ENCODE results near the gene ONECUT3. TPM values are rescaled to one million over a fixed set of nuclear protein-coding genes. Genes with fewer than 3 reads are reported as not detected.
"Not testable (repeated sequence)": the region's sequence is repeated elsewhere in the genome, so short reads cannot be mapped to it uniquely, and the experiment has no call there.

ONECUT3 gene
- total RNA-seq (2014; rRNA removed; shearing (Covaris generic); ENCODE audit: low replicate concordance) = not detected in 2 replicates

GRCh38 chr19:1752757-1753728 lies at the start of gene ONECUT3:
TSS of gene ONECUT3 (plus strand) at chr19:1753506. CDS start at chr19:1753663, 157 bp downstream.
- Histone ChIP-seq H3K4me1 (ENCODE audit: low read length) (peaks cover 3% of the 10 kb centered on the region), H3K9me2 (replicated peaks; ENCODE audit: insufficient read depth, low read length) (no peaks in the 10 kb centered on the region), H4K20me1 (ENCODE audit: insufficient read depth, low read depth, low read length) (no peaks in the 10 kb centered on the region), H3K4me3 (ENCODE audit: low read length) (no peak within 1 kb of the TSS), H3K4me2 (ENCODE audit: low read depth, low read length, poor library complexity, severe bottlenecking) (no peak within 1 kb of the TSS), H3K9me3 (ENCODE audit: low read length) (no peaks in the 10 kb centered on the region), H2AFZ (ENCODE audit: low read length) (no peak within 1 kb of the TSS), H3K27ac (ENCODE audit: low read length) (no peak within 1 kb of the TSS), H3K79me2 (ENCODE audit: low read length) (no peaks in the 10 kb centered on the region), H3K9ac (ENCODE audit: low read length) (no peak within 1 kb of the TSS), H3K36me3 (ENCODE audit: insufficient read depth, low read length) (no peaks in the 10 kb centered on the region), H3K27me3 (ENCODE audit: low read length) (no peaks in the 10 kb centered on the region)
- DNase-seq = no peak

DNA sequence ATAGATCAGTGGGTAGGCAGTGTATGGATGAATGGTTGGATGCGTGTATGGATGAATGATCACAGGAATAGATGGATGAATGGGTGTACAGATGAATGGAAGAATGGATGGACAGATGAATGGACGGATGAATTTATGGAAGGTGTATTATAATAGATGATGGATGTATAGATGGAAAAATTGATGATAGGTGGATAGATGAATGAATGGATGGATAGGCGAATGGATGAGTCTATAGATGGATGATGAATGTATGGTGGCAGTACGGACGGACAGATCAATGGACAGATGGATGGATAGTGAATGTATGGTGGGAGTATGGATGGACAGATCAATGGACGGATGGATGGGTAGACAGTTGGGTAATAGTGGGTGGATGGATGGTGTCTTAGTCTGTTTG lies 49.0 kb upstream of the ONECUT3 start:
- no peak overlapping the region for H2AFZ ChIP-seq (ENCODE audit: low read length)
- H3K36me3 ChIP-seq (ENCODE audit: insufficient read depth, low read length) = no peaks in the 10 kb centered on the region
- no peak for DNase-seq
- no peak overlapping the region for H3K4me2 ChIP-seq (ENCODE audit: low read depth, low read length, poor library complexity, severe bottlenecking)
- no peaks in the 10 kb centered on the region for H3K9me3 ChIP-seq (ENCODE audit: low read length)
- no peaks in the 10 kb centered on the region for H3K9me2 ChIP-seq (replicated peaks; ENCODE audit: insufficient read depth, low read length)
- H3K79me2 ChIP-seq (ENCODE audit: low read length) = no peaks in the 10 kb centered on the region
- no peaks in the 10 kb centered on the region for H3K4me1 ChIP-seq (ENCODE audit: low read length)
- no peaks in the 10 kb centered on the region for H4K20me1 ChIP-seq (ENCODE audit: insufficient read depth, low read depth, low read length)
- no peak overlapping the region for H3K9ac ChIP-seq (ENCODE audit: low read length)
- H3K27me3 ChIP-seq (ENCODE audit: low read length) = no peaks in the 10 kb centered on the region
- no peak overlapping the region for H3K27ac ChIP-seq (ENCODE audit: low read length)
- no peak overlapping the region for H3K4me3 ChIP-seq (ENCODE audit: low read length)

- no peak for DNase-seq
- H3K4me1 ChIP-seq (ENCODE audit: low read length) = no peaks in the 10 kb centered on the region
- no peaks in the 10 kb centered on the region for H3K36me3 ChIP-seq (ENCODE audit: insufficient read depth, low read length)
- H3K79me2 ChIP-seq (ENCODE audit: low read length) = no peaks in the 10 kb centered on the region
- no peak overlapping the region for H3K4me2 ChIP-seq (ENCODE audit: low read depth, low read length, poor library complexity, severe bottlenecking)
- H3K4me3 ChIP-seq (ENCODE audit: low read length) = no peak overlapping the region
- no peaks in the 10 kb centered on the region for H3K9me2 ChIP-seq (replicated peaks; ENCODE audit: insufficient read depth, low read length)
- no peaks in the 10 kb centered on the region for H3K9me3 ChIP-seq (ENCODE audit: low read length)
- no peaks in the 10 kb centered on the region for H4K20me1 ChIP-seq (ENCODE audit: insufficient read depth, low read depth, low read length)
- no peak overlapping the region for H2AFZ ChIP-seq (ENCODE audit: low read length)
- no peaks in the 10 kb centered on the region for H3K27me3 ChIP-seq (ENCODE audit: low read length)
- H3K9ac ChIP-seq (ENCODE audit: low read length) = no peak overlapping the region
- no peak overlapping the region for H3K27ac ChIP-seq (ENCODE audit: low read length)
Measured at GRCh38 chr19:1705367-1705766, 47.9 kb upstream of the ONECUT3 start.

DNA sequence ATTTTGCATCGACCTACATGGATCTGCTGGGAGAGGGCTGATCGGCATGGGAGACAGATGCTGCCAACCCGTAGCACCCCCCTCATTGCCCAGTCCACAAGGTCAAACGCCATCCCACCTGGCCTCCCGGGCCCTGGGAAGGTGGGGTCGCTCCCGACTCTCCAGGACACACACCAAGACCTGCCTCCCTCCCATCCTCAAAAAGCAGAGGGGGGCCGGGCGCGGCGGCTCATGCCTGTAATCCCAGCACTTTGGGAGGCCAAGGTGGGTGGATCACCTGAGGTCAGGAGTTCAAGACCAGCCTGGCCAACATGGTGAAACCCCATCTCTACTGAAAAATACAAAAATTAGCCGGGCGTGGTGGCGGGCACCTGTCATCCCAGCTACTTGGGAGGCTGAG lies 46.7 kb upstream of the ONECUT3 start:
- H3K36me3 ChIP-seq (ENCODE audit: insufficient read depth, low read length); DNase-seq; H3K4me1 ChIP-seq (ENCODE audit: low read length); H3K9ac ChIP-seq (ENCODE audit: low read length); H4K20me1 ChIP-seq (ENCODE audit: insufficient read depth, low read depth, low read length); H3K9me3 ChIP-seq (ENCODE audit: low read length); H3K9me2 ChIP-seq (replicated peaks; ENCODE audit: insufficient read depth, low read length); H3K4me3 ChIP-seq (ENCODE audit: low read length); H3K27me3 ChIP-seq (ENCODE audit: low read length); H3K79me2 ChIP-seq (ENCODE audit: low read length); H3K4me2 ChIP-seq (ENCODE audit: low read depth, low read length, poor library complexity, severe bottlenecking); H2AFZ ChIP-seq (ENCODE audit: low read length); H3K27ac ChIP-seq (ENCODE audit: low read length): not testable (repeated sequence)

GRCh38 chr19:1707240-1707639 lies 46.1 kb upstream of the ONECUT3 start:
- Histone ChIP-seq H3K9ac (ENCODE audit: low read length) (no peak overlapping the region), H3K4me2 (ENCODE audit: low read depth, low read length, poor library complexity, severe bottlenecking) (no peak overlapping the region), H3K79me2 (ENCODE audit: low read length) (no peaks in the 10 kb centered on the region), H3K9me2 (replicated peaks; ENCODE audit: insufficient read depth, low read length) (no peaks in the 10 kb centered on the region), H2AFZ (ENCODE audit: low read length) (no peak overlapping the region), H3K27ac (ENCODE audit: low read length) (no peak overlapping the region), H3K27me3 (ENCODE audit: low read length) (no peaks in the 10 kb centered on the region), H3K4me1 (ENCODE audit: low read length) (no peaks in the 10 kb centered on the region), H3K4me3 (ENCODE audit: low read length) (no peak overlapping the region), H3K36me3 (ENCODE audit: insufficient read depth, low read length) (no peaks in the 10 kb centered on the region), H4K20me1 (ENCODE audit: insufficient read depth, low read depth, low read length) (no peaks in the 10 kb centered on the region), H3K9me3 (ENCODE audit: low read length) (no peaks in the 10 kb centered on the region)
- DNase-seq = no peak

- no peaks in the 10 kb centered on the region for H3K79me2 ChIP-seq (ENCODE audit: low read length)
- no peak overlapping the region for H3K27ac ChIP-seq (ENCODE audit: low read length)
Measured at GRCh38 chr19:1713170-1713569, 40.1 kb upstream of the ONECUT3 start.

GRCh38 chr19:1715540-1715939 lies 37.8 kb upstream of the ONECUT3 start:
- no peak for DNase-seq
- no peaks in the 10 kb centered on the region for H3K4me1 ChIP-seq (ENCODE audit: low read length)
- no peak overlapping the region for H3K4me3 ChIP-seq (ENCODE audit: low read length)
- H3K9me2 ChIP-seq (replicated peaks; ENCODE audit: insufficient read depth, low read length) = no peaks in the 10 kb centered on the region
- no peaks in the 10 kb centered on the region for H3K9me3 ChIP-seq (ENCODE audit: low read length)
- H3K9ac ChIP-seq (ENCODE audit: low read length) = no peak overlapping the region
- H3K4me2 ChIP-seq (ENCODE audit: low read depth, low read length, poor library complexity, severe bottlenecking) = no peak overlapping the region
- H2AFZ ChIP-seq (ENCODE audit: low read length) = no peak overlapping the region
- H3K36me3 ChIP-seq (ENCODE audit: insufficient read depth, low read length) = no peaks in the 10 kb centered on the region
- H3K27ac ChIP-seq (ENCODE audit: low read length) = no peak overlapping the region
- no peaks in the 10 kb centered on the region for H4K20me1 ChIP-seq (ENCODE audit: insufficient read depth, low read depth, low read length)
- no peaks in the 10 kb centered on the region for H3K27me3 ChIP-seq (ENCODE audit: low read length)
- H3K79me2 ChIP-seq (ENCODE audit: low read length) = no peaks in the 10 kb centered on the region

More at GRCh38 chr19:1713170-1713569, 40.1 kb upstream of the ONECUT3 start:
- no peak for DNase-seq
- H2AFZ ChIP-seq (ENCODE audit: low read length) = no peak overlapping the region
- H3K9ac ChIP-seq (ENCODE audit: low read length) = no peak overlapping the region
- H3K9me3 ChIP-seq (ENCODE audit: low read length) = no peaks in the 10 kb centered on the region
- no peaks in the 10 kb centered on the region for H3K9me2 ChIP-seq (replicated peaks; ENCODE audit: insufficient read depth, low read length)
- H4K20me1 ChIP-seq (ENCODE audit: insufficient read depth, low read depth, low read length) = no peaks in the 10 kb centered on the region
- no peaks in the 10 kb centered on the region for H3K27me3 ChIP-seq (ENCODE audit: low read length)
- H3K4me3 ChIP-seq (ENCODE audit: low read length) = no peak overlapping the region
- no peaks in the 10 kb centered on the region for H3K4me1 ChIP-seq (ENCODE audit: low read length)
- H3K36me3 ChIP-seq (ENCODE audit: insufficient read depth, low read length) = no peaks in the 10 kb centered on the region
- H3K4me2 ChIP-seq (ENCODE audit: low read depth, low read length, poor library complexity, severe bottlenecking) = no peak overlapping the region

DNA sequence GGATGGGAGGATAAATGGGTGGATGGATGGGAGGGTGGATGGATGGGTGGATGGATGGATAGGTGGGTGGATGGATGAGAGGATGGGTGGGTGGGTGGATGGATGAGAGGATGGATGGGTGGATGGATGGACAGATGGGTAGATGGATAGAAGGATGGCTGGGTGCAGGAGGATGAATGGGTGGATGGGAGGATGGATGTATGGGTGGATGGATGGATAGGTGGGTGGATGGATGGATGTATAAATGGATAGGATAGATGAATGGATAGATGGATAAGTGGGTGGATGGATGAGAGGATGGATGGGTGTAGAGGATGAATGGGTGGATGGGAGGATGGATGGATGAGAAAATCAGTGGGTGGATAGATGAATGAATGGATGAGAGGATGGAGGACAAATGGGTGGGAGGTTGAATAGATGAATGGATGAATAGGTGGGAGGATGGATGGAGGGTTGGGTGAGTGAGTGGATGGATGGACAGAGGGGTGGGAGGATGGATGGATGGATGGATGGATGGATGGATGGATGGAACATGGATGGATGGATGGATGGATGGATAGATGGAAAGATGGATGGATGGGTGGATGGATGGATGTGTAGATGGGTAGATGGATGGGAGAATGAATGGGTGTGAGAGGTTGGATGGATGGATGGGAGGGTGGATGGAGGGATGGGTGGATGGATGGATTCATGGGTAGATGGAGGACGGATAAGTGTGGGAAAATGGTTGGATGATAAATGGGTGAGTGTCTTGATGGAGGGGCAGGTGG lies 35.9 kb upstream of the ONECUT3 start:
- Histone ChIP-seq H3K27me3 (ENCODE audit: low read length) (no peaks in the 10 kb centered on the region), H3K27ac (ENCODE audit: low read length) (no peak overlapping the region), H3K79me2 (ENCODE audit: low read length) (no peaks in the 10 kb centered on the region)

More for the DNA sequence above, 35.9 kb upstream of the ONECUT3 start:
- Histone ChIP-seq H3K9me2 (replicated peaks; ENCODE audit: insufficient read depth, low read length) (no peaks in the 10 kb centered on the region), H3K4me2 (ENCODE audit: low read depth, low read length, poor library complexity, severe bottlenecking) (no peak overlapping the region), H2AFZ (ENCODE audit: low read length) (no peak overlapping the region), H3K36me3 (ENCODE audit: insufficient read depth, low read length) (no peaks in the 10 kb centered on the region), H4K20me1 (ENCODE audit: insufficient read depth, low read depth, low read length) (no peaks in the 10 kb centered on the region), H3K9me3 (ENCODE audit: low read length) (no peaks in the 10 kb centered on the region), H3K9ac (ENCODE audit: low read length) (no peak overlapping the region), H3K4me3 (ENCODE audit: low read length) (no peak overlapping the region), H3K4me1 (ENCODE audit: low read length) (no peaks in the 10 kb centered on the region)
- no peak for DNase-seq

Data from Karpas-422 (cell line).